ENCODE measurements around the gene IGFBPL1.
"Not testable (repeated sequence)": the region's sequence is repeated elsewhere in the genome, so short reads cannot be mapped to it uniquely, and the experiment has no call there.

Gene IGFBPL1

GRCh38 chr9:38380230-38380871, 43.9 kb downstream of the IGFBPL1 start:
- no peak for DNase-seq (ENCODE audit: low read depth in 2 of 2)

- DNase-seq (ENCODE audit: low read depth in 2 of 2): not testable (repeated sequence)
Measured at GRCh38 chr9:38377336-38378083, 46.7 kb downstream of the IGFBPL1 start.

GRCh38 chr9:38376021-38376670, 48.1 kb downstream of the IGFBPL1 start:
- no peak for DNase-seq (ENCODE audit: low read depth in 2 of 2)

GRCh38 chr9:38375572-38375963, 48.7 kb downstream of the IGFBPL1 start:
- DNase-seq (ENCODE audit: low read depth in 2 of 2): no peak

- no peak for DNase-seq (ENCODE audit: low read depth in 2 of 2)
Measured at GRCh38 chr9:38374847-38375571, 49.2 kb downstream of the IGFBPL1 start.

- no peak for DNase-seq (ENCODE audit: low read depth in 2 of 2)
Measured at GRCh38 chr9:38373679-38374078, 50.6 kb downstream of the IGFBPL1 start.

GRCh38 chr9:38372762-38373619, 51.3 kb downstream of the IGFBPL1 start:
- DNase-seq (ENCODE audit: low read depth in 2 of 2): no peak

GRCh38 chr9:38371495-38371894, 52.8 kb downstream of the IGFBPL1 start:
- no peak for DNase-seq (ENCODE audit: low read depth in 2 of 2)

GRCh38 chr9:38370176-38370575, 54.1 kb downstream of the IGFBPL1 start:
- DNase-seq (ENCODE audit: low read depth in 2 of 2): no peak

GRCh38 chr9:38368731-38369130, 55.5 kb downstream of the IGFBPL1 start:
- no peak for DNase-seq (ENCODE audit: low read depth in 2 of 2)

GRCh38 chr9:38367898-38368297, 56.4 kb downstream of the IGFBPL1 start:
- no peak for DNase-seq (ENCODE audit: low read depth in 2 of 2)

- no peak for DNase-seq (ENCODE audit: low read depth in 2 of 2)
Measured at GRCh38 chr9:38363589-38363925, 60.7 kb downstream of the IGFBPL1 start.

GRCh38 chr9:38362852-38363588, 61.2 kb downstream of the IGFBPL1 start:
- no peak for DNase-seq (ENCODE audit: low read depth in 2 of 2)

- DNase-seq (ENCODE audit: low read depth in 2 of 2): no peak
Measured at GRCh38 chr9:38361473-38361850, 62.8 kb downstream of the IGFBPL1 start.

GRCh38 chr9:38360839-38361472, 63.3 kb downstream of the IGFBPL1 start:
- no peak for DNase-seq (ENCODE audit: low read depth in 2 of 2)

- DNase-seq (ENCODE audit: low read depth in 2 of 2): no peak
Measured at GRCh38 chr9:38359689-38360385, 64.4 kb downstream of the IGFBPL1 start.

GRCh38 chr9:38359297-38359653, 65.0 kb downstream of the IGFBPL1 start:
- DNase-seq (ENCODE audit: low read depth in 2 of 2): no peak

GRCh38 chr9:38358390-38359296, 65.6 kb downstream of the IGFBPL1 start:
- no peak for DNase-seq (ENCODE audit: low read depth in 2 of 2)
